GM21381 (cell line): ENCODE results near the gene SFMBT2.
"Not testable (repeated sequence)": the region's sequence is repeated elsewhere in the genome, so short reads cannot be mapped to it uniquely, and the experiment has no call there.

Experiments used
- ATAC-seq: cut with Tn5 transposase; IDR thresholded peaks from one replicate; pipeline ENCODE4 v1.9.1; 2021; ENCODE audit warnings: mild to moderate bottlenecking, moderate library complexity; ENCODE audit not compliant: unreplicated experiment

The SFMBT2 gene

DNA sequence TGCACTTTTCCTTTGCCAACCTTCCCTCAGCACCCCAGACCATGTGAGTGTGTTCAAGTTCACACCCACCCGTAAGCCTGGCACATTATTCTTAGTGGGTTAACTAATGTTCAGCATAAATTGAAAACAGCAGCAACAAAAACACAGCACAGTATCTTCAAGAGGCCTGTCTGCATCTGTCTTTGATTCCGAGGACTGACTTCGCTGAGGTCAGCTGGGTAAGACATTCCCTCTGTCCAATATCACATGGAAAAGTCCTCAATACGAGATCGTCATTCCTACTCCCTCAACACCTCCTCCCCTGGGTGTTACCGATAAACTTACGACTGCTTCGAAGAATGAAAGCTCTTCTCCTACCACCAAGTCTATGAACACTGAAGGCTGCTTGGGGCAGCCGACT is 218.8 kb downstream of the SFMBT2 start:
- no peak for ATAC-seq

DNA sequence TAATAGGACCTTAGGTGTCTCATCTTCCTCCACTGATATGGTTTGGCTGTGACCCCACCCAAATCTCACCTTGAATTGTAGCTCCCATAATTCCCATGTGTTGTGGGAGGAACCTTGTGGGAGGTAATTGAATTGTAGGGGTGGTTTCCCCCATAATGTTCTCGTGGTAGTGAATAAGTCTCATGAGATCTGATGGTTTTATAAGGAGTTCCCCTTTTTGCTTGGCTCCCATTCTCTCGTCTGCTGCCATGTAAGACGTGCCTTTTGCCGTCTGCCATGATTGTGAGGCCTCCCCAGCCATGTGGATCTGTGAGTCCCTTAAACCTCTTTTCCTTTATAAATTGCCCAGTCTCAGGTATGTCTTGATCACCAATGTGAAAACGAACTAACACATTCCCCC is 220.1 kb downstream of the SFMBT2 start:
- not testable (repeated sequence) for ATAC-seq

DNA sequence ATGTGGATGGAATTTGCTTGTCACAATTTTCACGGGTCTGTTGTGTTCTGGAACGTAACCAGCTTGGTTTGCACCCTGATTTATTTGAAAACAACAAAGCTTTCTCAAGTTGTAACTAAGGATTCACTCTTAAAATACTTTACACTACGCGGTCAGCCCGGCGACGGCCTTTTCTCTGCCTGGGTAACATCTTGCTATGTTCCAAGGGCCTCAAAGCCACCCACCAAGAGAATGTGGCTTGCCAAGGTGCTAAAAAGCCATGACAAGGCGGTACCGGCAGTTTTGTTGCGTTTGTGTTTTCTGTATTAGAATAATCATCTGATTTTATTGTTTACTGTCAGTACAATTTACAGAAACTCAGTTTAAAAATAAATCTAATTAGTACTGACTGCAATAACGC is 220.9 kb downstream of the SFMBT2 start:
- ATAC-seq, result no peak

DNA sequence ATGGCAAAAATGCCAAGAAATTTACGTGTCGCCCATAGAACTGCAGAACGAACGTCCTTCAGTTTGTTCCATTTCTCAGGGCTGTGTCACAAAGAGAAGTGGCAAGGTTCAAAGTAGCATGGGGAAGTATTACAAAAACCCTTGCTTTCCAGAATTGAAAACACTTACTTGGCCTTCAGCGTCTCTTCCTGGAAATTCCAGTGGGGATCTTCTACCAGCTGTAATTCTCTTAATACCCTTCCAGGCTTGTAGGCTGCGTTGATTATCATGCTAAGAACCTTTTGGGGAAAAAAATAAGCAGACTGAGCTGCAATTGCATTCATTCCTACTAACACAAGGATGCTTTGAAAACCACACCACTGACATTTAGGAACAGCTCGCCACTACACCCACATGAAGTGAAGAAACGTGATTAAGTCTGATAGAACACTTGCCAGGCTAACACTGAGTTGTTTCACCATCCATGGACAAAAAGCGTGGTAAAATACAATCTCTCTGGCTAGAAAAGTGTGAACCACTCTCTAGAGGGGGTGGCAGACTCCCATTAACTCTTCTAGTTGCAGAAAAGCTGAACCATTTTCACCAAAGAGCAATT is 222.3 kb downstream of the SFMBT2 start:
- no peak for ATAC-seq

DNA sequence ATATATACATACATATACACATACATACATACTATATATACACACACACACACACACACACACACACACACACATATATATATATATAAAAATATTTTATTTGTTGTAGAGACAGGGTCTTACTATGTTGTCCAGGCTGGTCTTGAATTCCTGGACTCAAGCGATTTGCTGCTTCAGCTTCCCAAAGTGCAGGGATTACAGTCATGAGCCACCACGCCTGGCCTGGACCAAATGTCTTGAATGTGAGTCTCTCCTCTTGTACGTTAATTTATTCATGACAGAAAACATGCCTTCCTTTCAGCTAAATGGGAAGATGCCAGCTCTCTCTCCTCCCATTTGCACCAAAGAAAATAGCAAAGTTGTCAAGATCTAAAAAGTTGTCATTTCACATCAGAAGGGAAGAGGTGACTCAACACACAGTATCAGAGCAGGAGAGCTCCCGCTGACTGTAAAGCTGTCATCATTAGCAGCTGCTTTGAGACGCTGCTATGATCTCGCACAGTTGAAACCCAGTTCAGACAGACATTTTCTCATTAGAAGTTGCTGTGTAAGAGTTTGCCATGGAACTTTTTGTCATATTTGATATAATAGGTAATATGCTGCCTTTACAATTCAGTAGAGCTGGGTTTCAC is 224.3 kb downstream of the SFMBT2 start:
- no peak for ATAC-seq

DNA sequence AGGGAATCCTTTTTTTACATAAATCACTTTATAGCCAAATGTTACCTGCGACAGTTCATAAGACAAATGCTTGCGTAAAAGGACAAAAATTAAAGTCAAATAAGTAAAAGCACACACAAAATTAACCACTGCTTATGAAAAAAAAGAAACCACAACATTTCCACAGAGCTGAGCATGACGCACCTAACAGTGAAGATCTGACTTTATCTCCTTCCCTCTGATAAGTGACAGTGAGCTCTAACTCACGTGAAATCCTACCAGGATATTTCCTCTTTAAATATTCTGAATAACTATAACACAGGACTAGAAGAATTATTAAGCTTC is 225.5 kb downstream of the SFMBT2 start:
- no peak for ATAC-seq

DNA sequence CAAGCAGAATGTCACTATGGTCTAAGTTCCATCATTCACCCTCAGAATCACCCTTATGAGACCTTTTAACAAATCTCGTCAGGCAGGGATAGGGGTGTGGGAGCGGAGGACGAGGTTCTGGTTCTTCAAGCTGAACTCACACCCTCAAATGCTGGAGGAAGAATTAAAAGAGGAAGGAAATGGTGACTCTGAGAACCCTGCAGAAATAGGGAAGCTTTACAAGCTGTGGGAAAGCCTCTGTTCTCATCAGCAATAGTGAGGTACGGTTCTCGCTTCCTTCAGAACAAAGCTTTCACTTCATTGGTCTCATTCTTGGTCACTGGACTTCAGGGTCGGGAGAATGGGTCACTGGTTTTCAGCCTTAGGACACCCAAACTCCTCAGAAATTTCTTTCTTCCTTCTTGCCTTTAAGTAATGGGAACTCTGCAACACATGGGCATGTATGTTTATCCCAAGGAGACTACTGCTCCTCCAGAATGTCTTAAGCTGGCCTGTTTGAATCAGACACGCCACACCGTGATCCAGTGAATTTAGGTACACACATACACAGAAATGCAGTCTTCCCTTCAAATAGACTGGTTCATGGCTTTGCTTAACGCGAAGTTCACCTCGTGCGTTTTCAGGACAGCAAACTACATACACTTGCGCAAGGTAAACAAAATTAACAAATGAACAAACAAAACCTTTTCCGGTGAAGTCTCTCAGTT is 226.0 kb downstream of the SFMBT2 start:
- ATAC-seq, result no peak

DNA sequence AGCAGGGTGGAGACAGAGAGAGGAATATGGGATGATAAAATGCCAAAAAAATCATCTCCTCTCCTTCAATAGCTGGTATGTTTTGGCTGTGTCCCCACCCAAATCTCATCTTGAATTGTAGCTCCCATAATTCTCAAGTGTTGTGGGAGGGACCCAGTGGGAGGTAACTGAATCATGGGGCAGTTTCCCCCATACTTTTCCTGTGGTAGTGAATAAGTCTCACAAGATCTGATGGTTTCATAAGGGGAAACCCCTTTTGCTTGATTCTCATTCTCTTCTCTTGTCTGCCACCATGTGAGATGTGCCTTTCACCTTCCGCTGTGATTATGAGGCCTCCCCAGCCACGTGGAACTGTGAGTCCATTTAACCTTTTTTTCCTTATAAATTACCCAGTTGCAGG is 226.7 kb downstream of the SFMBT2 start:
- ATAC-seq, result not testable (repeated sequence)

DNA sequence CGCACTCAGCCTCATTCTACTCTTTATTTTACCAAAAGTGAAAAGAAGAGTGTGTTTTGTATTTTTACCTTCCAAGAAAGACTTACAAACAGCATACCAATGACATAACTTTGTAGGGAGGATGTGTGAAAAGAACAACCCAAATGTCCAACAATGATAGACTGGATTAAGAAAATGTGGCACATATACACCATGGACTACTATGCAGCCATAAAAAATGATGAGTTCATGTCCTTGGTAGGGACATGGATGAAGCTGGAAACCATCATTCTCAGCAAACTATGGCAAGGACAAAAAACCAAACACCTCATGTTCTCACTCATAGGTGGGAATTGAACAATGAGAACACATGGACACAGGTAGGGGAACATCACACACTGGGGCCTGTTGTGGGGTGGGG is 228.5 kb downstream of the SFMBT2 start:
- ATAC-seq, result not testable (repeated sequence)

DNA sequence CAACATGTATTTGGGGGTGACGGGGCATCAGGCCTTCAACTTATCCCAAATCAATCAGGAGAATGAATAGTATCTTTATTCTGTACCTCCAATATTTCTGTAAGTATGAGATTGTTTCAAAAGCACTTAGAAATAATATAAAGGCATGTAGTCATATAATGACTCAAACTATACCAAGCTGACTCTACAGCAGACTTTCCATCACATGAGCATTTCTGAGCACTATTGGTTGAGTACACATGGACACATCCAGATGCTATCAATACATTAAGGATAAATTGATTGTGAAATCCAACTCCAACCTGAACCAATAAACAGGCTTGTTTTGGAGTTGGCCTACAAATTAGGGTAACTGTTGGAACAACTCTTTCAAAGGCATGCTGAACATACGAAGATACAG is 229.4 kb downstream of the SFMBT2 start:
- ATAC-seq, result no peak

DNA sequence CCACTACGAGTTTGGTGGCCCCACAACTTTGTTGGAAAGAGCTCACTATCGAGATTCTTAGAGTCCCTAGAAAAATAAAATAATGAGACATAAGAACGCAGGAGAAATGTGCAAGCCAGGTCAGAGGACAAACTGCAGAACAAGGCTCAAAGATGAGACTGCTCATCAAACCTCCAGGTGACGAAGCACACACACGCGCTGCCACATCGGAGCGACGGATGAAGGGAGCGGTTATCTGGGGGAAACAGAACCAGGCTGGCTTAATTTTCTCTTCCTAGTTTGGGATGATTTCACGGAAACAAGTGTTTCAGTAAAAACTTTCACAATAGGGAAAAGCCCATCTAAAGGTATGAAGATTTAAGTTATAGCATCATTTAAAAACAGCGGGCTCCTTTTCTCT is 231.3 kb downstream of the SFMBT2 start:
- ATAC-seq, result no peak

DNA sequence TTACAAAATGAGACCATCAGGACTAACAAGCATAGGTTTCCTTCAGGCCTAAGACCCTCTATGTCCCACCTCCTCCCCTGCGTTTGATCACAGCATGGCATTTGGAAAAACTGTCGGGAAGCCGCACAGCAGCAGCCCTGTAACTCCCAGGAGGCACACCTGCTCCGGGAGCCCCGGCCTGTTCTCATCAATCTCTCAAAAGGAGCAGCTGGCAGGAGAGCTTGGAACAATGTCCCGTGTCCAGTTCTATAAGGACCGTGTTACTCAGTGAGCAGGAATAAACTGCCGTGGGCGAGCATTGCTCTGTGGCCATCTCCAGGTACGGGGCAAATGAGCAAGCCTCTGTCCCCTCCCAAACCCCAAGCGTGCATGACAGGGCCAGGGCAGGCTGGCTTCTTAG is 236.9 kb downstream of the SFMBT2 start:
- no peak for ATAC-seq

DNA sequence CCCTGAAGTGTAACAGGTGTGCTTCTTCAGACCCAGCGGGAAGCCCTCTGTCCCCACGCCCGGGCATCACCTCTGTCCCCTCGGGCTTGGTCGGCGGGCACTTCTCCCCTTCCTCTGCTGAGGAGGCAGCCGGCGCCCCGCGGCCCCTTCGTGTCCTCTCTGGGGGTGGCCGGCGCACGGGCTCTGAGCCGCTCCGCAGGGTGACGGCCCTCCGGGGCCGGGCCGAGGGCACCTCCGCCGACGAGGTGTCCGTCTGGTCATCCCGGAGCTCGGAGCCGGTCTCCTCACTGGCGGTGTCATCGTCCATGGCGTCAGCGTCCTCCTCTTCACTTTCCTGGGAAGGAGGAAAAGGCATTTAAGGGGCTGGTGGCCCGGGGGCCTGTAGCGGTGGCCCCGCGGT is 239.0 kb downstream of the SFMBT2 start:
- no peak for ATAC-seq

DNA sequence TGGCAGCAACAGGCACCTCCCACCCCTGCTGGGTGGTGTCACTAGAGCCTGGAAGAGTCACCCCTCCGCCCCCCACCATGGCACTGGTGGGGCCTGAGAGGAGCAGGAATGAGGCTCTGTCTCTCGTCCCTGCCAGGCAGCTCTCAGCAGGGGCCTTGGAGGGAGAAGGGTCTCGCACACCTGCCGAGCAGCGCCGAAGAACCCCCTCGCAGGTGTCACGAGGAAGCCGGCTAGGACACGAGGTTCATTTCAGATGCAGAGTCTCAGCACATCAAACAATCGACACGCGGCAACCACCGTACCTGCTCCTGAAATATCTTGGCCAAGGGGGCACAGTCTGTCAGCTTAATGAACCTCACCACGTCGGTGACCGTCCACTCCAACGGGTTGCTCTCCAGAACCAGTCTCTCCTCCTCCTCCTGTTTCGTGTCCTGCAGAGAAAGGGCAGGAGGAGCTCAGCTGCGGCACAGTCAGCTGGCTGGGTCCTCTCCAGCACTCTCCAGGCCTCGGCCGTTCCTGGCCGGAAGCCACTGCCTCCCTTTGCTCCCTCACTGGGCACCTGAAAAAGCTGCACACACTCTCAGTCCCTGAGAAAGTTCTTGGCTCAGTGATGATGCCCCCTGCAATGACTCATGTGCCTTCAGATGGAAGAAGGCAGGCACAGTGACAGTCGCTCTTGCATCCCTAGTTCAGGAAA is 240.1 kb downstream of the SFMBT2 start:
- ATAC-seq, result no peak

DNA sequence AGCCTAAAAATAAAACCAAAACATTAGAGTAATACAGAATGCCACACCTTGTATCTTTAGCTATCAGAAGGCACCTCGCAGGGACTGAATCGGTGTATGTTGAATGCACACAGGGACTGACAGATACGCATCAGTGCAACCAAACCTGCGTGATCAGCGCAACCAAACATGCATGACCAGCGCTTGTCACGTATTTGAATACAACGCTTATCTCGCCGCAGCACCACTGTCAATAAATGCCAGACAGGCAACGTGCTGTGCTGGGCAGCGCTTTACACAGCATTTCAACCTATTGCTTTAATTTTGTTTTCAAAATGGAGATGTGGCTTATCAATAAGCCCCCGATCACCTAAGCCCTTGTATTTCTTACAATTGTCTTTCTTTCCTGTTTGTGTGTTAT is 242.4 kb downstream of the SFMBT2 start:
- no peak for ATAC-seq

DNA sequence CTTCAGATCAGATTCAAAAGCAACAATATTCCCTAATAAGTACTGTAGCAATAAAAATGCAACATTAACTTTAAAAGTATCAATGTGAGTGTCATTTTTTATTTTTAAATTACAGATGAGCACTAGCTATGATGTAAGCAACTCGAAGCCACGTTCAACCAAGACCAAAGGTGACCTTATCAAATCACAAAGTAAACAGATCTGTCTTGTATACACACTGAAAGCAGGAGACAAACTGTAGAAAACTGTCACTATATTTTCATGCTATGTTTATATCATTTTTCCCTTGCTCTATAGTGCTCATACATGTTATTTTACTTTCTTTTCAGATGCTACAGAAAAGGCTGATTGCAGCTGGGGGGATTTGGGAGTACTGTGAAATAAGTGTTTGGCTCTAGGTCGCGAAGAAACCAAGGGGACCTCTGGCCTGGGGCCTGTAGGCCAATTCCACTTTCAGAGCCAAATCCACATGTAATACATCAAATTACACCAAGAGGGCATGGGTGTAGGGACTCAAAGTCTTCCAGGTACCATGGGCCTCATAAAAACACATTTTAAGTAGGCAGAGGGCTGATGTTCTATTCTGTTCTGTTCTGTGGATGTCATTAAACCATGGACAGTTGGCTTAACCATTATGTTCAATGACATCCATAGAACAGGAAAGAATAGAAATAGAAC is 245.2 kb downstream of the SFMBT2 start:
- ATAC-seq, result no peak

DNA sequence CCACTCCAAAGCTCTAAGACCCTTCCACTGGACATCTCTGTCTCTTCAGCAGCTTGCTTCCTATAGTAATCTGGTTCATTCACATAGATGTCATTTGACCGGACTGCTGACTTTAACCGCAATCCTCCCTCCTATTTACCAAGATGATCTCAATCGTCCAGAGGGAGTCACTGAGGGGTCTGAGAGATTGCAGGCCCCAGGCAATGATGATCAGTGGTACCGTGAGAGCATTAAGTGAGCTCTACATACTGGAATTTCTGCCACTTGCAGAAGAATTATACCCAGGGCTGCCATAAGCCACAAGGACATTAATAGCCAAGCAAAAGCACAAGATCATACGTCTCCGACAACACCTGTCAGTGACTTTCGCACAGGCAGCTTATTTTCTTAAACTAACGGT is 245.9 kb downstream of the SFMBT2 start:
- no peak for ATAC-seq

DNA sequence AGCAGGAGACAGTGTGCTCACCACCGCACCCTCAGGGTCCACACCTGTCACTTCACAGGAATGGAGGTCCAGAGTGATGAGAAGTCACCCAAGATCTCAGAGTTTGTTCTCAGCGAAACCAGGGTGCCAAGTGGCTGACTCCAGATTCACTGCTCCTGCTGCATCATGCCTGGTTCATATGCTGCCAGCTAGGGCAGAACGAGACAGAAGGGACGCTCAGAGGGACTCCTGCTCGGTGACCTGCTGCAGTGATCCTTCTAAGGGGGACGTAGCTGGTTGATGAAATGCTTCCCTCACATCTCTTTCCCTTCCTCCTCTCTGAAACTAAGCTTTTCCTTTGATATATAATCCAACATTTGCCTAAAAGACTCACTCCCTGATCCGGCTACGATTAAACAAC is 248.5 kb downstream of the SFMBT2 start:
- no peak for ATAC-seq

DNA sequence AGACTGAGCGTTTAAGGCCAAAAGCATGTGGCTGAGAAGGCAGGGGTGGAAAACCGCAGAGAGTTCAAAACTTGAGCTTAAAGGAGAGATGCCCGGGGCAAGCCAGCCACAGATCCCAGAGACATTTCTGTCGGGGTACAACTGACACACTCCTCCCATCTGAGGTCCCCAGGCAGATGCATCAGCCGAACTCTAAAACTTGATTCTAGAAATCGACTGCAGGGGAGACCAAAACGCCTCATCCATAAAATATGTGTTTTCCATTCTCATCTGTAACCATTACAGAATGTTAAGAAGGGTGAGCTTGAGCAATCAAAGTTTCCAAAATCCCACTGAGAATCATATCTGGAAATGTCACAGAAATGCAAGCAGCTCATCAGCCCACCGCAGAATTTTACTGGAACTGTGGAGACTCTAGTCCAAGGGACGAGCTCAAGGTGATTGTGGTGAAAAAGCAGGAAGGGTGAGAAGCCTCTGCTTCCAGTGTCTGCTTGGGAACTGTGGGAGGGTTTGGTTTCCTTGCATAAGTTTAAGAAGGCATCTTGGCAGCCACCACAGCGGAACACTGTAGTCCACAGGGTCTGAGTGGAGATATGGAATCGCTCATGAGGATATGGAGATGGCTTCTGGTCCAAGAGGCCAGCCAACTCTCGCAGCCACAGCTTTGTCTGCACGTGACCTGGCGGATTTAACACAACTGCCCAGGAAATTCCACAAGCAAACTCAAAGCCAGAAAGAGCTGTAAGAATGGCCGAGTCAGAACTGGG is 249.2 kb downstream of the SFMBT2 start:
- ATAC-seq, result no peak

DNA sequence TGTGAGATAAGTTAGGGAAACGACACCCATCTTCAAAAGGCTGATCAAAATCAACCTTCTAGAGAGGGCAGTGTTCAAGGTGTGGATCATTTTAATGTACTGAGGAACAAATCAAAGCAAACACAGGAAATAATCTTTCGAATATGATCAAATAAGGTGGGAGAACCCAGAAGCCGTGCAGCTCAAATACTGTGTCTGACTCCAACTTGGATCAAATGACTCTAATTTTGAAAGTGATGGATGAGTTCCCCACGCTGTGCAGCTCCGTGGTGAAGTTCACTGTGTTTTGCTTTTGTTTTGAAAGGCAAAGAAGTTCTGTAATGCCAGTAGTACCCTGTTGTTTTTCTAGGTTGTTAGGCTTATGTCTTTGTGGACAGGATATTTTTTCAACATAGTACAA is 250.9 kb downstream of the SFMBT2 start:
- no peak for ATAC-seq

DNA sequence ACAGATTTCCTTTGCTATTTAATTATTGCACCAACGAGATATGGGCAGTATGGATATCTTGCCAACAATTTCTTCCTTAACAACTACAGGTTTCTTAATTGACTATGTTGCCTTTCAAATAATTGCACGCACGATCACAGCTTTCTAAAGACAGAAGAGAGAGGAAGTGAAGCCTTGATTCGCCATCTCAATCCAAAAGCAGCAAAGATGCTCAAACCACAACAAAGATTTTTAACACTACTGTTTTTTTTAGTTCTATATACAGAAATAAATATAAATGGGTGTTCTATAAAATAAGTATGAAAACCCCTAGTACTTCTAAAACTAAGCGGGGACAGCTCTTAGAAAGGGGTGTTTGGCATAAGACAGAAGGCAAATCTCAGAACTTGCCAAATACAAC is 251.3 kb downstream of the SFMBT2 start:
- ATAC-seq, result no peak
